Glomerular visceral epithelial cell (primary cell): ENCODE data around the gene KIF13A.
A peak's percentile ranks its signal among the peaks of the same experiment; 100 is the strongest.
"Not testable (repeated sequence)": the region's sequence is repeated elsewhere in the genome, so short reads cannot be mapped to it uniquely, and the experiment has no call there.

Experiments
- DNase-seq: peaks from one replicate; pipeline ENCODE4 v3.0.0-alpha.2; 2016; ENCODE audit errors: extremely low spot score

KIF13A gene

GRCh38 chr6:17871189-17871519 is 116.3 kb downstream of the KIF13A start:
- no peak for DNase-seq

- no peak for DNase-seq
Observed at GRCh38 chr6:17870300-17871188, 116.9 kb downstream of the KIF13A start.

GRCh38 chr6:17869753-17870050 is 117.7 kb downstream of the KIF13A start:
- DNase-seq = no peak

GRCh38 chr6:17869010-17869752 is 118.3 kb downstream of the KIF13A start:
- DNase-seq = no peak

GRCh38 chr6:17867880-17868279 is 119.6 kb downstream of the KIF13A start:
- DNase-seq = peak; percentile 71

- no peak for DNase-seq
Observed at GRCh38 chr6:17866876-17867444, 120.5 kb downstream of the KIF13A start.

- peak; percentile 97 for DNase-seq
Observed at GRCh38 chr6:17865798-17866725, 121.4 kb downstream of the KIF13A start.

GRCh38 chr6:17865243-17865642 is 122.2 kb downstream of the KIF13A start:
- DNase-seq = peak; percentile 65

- DNase-seq = peak; percentile 83
Observed at GRCh38 chr6:17863901-17864754, 123.3 kb downstream of the KIF13A start.

- DNase-seq = no peak
Observed at GRCh38 chr6:17861361-17861760, 126.1 kb downstream of the KIF13A start.

GRCh38 chr6:17859846-17860245 is 127.6 kb downstream of the KIF13A start:
- no peak for DNase-seq

- DNase-seq = no peak
Observed at GRCh38 chr6:17858584-17858983, 128.9 kb downstream of the KIF13A start.

- DNase-seq = not testable (repeated sequence)
Observed at GRCh38 chr6:17857188-17857587, 130.2 kb downstream of the KIF13A start.

GRCh38 chr6:17856306-17856705 is 131.1 kb downstream of the KIF13A start:
- no peak for DNase-seq

GRCh38 chr6:17855381-17855780 is 132.1 kb downstream of the KIF13A start:
- no peak for DNase-seq

- no peak for DNase-seq
Observed at GRCh38 chr6:17853533-17853932, 133.9 kb downstream of the KIF13A start.

GRCh38 chr6:17851720-17852161 is 135.7 kb downstream of the KIF13A start:
- DNase-seq = no peak

GRCh38 chr6:17851001-17851719 is 136.3 kb downstream of the KIF13A start:
- DNase-seq = no peak

GRCh38 chr6:17850281-17850680 is 137.2 kb downstream of the KIF13A start:
- no peak for DNase-seq

- DNase-seq = no peak
Observed at GRCh38 chr6:17847203-17847760, 140.2 kb downstream of the KIF13A start.
